ENCODE measurements around the gene PLCD3. TPM values are rescaled to one million over a fixed set of nuclear protein-coding genes. Genes with fewer than 3 reads are reported as not detected.

PLCD3 gene
- total RNA-seq, 4 donors from 2014 or later: 1.5 to 90.8 (median 8.9) TPM

DNA sequence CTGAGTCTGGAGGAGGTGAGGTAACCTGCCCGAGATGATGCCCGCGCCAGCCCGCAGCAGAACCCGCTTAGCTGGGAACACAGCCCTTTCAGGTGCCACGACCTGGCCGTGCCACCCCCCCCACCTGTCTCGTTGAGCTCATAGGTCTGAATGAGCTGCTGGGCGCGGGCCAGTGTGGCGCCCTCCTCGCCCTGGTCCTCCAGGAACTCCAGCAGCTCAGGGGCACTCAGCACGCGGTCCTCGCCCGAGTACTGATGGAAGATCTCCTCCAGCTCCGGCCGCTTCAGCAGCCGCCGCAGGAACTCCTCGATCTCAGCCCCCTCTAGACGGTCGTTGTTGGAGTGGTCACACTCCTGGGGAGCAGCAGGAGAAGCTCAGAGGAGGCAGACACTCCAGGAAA is 13.6 kb downstream of the PLCD3 start:
- DNase-seq: no peak
- no peak for TF ChIP-seq POLR2A (IDR thresholded peaks at IDR 0.05)
- TF ChIP-seq, protein P1, sequence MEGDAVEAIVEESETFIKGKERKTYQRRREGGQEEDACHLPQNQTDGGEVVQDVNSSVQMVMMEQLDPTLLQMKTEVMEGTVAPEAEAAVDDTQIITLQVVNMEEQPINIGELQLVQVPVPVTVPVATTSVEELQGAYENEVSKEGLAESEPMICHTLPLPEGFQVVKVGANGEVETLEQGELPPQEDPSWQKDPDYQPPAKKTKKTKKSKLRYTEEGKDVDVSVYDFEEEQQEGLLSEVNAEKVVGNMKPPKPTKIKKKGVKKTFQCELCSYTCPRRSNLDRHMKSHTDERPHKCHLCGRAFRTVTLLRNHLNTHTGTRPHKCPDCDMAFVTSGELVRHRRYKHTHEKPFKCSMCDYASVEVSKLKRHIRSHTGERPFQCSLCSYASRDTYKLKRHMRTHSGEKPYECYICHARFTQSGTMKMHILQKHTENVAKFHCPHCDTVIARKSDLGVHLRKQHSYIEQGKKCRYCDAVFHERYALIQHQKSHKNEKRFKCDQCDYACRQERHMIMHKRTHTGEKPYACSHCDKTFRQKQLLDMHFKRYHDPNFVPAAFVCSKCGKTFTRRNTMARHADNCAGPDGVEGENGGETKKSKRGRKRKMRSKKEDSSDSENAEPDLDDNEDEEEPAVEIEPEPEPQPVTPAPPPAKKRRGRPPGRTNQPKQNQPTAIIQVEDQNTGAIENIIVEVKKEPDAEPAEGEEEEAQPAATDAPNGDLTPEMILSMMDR (IDR thresholded peaks at IDR 0.05): no peak
- H3K27me3 ChIP-seq: no peaks in the 10 kb centered on the region
- no peak overlapping the region for H3K27ac ChIP-seq
- no peak overlapping the region for H3K4me3 ChIP-seq
- H3K4me1 ChIP-seq: peaks cover 0 to under 1% of the 10 kb centered on the region in 2 donors
- intact Hi-C loops (cut with DNase I; ENCODE audit: low total_unique reads): no loop called here
- no peaks in the 10 kb centered on the region for H3K9me3 ChIP-seq
- H3K36me3 ChIP-seq: no peaks in the 10 kb centered on the region

DNA sequence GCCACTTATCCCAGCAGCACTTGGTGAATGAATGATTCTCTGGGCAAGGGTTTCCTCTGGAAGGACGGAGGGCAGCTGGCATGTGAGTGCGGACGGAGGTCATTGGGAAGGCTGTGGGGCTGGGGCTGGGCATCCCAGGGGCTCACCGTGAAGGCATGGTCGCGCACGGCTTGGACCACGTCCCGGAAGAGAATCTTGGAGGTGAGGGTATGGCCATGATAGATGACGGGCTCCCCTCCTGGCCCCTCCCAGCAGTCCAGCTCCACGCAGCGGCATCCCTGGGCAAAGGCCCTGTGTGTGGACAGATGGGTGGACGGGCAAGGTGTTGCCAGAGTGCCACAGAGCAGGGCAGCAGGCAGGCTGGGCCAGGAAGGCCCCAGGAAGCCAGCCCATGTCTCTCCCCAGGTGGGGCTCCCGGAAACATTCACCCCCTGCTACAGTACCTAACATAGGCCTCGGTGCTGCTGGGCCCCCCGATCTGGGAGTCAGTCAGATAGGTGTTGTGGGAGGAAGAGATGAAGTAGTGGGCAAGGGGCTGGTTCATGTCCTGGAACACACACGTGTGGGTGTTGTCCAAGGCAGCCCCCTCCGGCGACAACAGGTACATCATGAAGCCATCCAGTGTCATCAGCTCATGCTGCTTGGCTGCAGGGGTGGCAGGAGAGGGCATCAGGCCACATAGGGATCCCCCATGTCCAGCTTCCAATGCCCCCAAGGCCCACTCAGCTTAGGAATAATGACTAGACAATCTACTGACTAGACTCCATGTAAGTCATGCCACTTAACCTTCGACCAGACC is 14.3 kb downstream of the PLCD3 start:
- H3K27ac ChIP-seq: no peak overlapping the region
- DNase-seq: no peak
- no peaks in the 10 kb centered on the region for H3K4me1 ChIP-seq
- no peaks in the 10 kb centered on the region for H3K27me3 ChIP-seq
- intact Hi-C loops (cut with DNase I; ENCODE audit: low total_unique reads): no loop called here
- TF ChIP-seq POLR2A (IDR thresholded peaks at IDR 0.05): no peak
- TF ChIP-seq, protein P1 (IDR thresholded peaks at IDR 0.05): no peak
- no peaks in the 10 kb centered on the region for H3K36me3 ChIP-seq
- no peak overlapping the region for H3K4me3 ChIP-seq
- no peaks in the 10 kb centered on the region for H3K9me3 ChIP-seq

DNA sequence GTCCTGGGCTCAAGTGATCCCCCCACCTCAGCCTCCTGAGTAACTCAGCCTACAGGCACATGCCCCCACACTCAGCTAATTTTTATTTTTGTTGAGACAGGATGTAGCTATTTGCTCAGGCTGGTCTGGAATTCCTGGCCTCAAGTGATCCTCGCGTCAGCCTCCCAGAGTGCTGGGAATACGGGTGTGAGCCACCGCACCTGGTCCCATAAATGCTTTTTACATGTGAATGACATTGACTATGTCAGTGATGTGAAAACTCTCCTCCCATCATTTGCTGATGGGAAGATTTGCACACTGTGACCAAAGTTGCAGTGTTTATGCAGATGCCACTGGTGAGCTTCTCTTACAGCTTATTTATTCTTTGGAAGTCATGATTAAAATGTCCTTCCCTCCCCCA is 15.0 kb downstream of the PLCD3 start:
- no peaks in the 10 kb centered on the region for H3K27me3 ChIP-seq
- intact Hi-C loops (cut with DNase I; ENCODE audit: low total_unique reads): no loop called here
- H3K27ac ChIP-seq: no peak overlapping the region
- TF ChIP-seq, protein P1 (IDR thresholded peaks at IDR 0.05): no peak
- TF ChIP-seq POLR2A (IDR thresholded peaks at IDR 0.05): no peak
- DNase-seq: no peak
- no peaks in the 10 kb centered on the region for H3K9me3 ChIP-seq
- no peaks in the 10 kb centered on the region for H3K4me1 ChIP-seq
- no peaks in the 10 kb centered on the region for H3K36me3 ChIP-seq
- H3K4me3 ChIP-seq: no peak overlapping the region

DNA sequence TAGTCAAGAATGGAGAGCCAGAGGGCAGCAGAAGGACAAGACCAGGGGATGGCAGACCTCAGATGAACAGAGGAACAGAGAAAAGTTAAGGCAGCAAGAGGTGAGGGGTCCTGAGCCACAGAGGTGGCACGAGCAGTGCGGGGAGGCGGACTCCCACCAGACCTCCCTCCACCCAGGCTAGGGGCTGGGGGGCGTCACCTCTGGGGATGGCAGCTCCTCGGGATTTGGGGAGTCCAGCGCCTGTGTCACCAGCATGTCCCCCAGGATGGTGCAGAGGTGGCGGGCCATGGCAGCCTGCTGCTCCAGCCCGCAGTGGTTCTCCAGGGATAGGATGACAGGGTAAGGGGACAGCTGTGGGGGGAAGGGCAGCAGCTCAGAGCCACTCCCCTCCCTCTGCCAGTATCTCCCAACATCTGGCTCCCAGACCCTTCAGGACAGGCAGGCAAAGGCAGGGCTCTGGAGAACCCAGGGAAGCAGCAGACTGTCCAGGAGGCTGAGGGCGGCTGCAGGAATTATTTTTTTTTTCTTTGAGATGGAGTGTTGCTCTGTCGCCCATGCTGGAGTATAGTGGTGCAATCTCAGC is 15.8 kb downstream of the PLCD3 start:
- no peak overlapping the region for H3K4me3 ChIP-seq
- no peaks in the 10 kb centered on the region for H3K4me1 ChIP-seq
- no peaks in the 10 kb centered on the region for H3K9me3 ChIP-seq
- DNase-seq: no peak
- H3K27ac ChIP-seq: no peak overlapping the region
- TF ChIP-seq POLR2A (IDR thresholded peaks at IDR 0.05): no peak
- TF ChIP-seq, protein P1 (IDR thresholded peaks at IDR 0.05): no peak
- no peaks in the 10 kb centered on the region for H3K36me3 ChIP-seq
- no peaks in the 10 kb centered on the region for H3K27me3 ChIP-seq
- intact Hi-C loops (cut with DNase I; ENCODE audit: low total_unique reads): no loop called here

DNA sequence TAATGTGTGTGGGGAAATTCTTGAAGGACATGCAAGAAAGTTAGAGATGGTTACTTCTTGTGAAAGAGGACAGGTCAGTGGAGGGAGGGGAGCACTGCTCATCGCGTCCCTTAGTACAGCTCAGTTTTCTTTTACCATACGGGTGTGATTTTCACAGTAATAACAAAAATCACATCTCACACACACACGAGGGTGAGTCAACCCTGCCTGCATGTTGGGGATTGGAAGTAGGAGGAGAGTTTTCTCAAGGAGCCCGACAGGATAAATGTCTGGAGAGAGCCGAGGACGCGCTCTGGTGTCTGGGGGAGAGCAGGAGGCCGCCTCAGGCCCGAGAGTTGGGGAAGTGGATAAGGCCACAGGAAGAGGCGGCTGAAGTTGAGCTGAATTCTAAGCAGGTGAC is 16.4 kb downstream of the PLCD3 start:
- no peaks in the 10 kb centered on the region for H3K9me3 ChIP-seq
- intact Hi-C loops (cut with DNase I; ENCODE audit: low total_unique reads): no loop called here
- H3K27me3 ChIP-seq: no peaks in the 10 kb centered on the region
- H3K36me3 ChIP-seq: no peaks in the 10 kb centered on the region
- TF ChIP-seq, protein P1 (IDR thresholded peaks at IDR 0.05): no peak
- no peak for TF ChIP-seq POLR2A (IDR thresholded peaks at IDR 0.05)
- DNase-seq: no peak
- H3K4me1 ChIP-seq: no peaks in the 10 kb centered on the region
- no peak overlapping the region for H3K27ac ChIP-seq
- no peak overlapping the region for H3K4me3 ChIP-seq
